NCI-H2227 (cell line): ENCODE measurements around the gene POPDC2.
A peak's percentile ranks its signal among the peaks of the same experiment; 100 is the strongest.
"Not testable (repeated sequence)": the region's sequence is repeated elsewhere in the genome, so short reads cannot be mapped to it uniquely, and the experiment has no call there.

Experiments
- DNase-seq: peaks from one replicate; lab custom pipeline; 2025; ENCODE audit not compliant: unreplicated experiment; lab: John Stamatoyannopoulos, UW

Gene POPDC2, protein sequence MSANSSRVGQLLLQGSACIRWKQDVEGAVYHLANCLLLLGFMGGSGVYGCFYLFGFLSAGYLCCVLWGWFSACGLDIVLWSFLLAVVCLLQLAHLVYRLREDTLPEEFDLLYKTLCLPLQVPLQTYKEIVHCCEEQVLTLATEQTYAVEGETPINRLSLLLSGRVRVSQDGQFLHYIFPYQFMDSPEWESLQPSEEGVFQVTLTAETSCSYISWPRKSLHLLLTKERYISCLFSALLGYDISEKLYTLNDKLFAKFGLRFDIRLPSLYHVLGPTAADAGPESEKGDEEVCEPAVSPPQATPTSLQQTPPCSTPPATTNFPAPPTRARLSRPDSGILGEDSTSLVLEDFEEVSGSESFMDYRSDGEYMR

DNA sequence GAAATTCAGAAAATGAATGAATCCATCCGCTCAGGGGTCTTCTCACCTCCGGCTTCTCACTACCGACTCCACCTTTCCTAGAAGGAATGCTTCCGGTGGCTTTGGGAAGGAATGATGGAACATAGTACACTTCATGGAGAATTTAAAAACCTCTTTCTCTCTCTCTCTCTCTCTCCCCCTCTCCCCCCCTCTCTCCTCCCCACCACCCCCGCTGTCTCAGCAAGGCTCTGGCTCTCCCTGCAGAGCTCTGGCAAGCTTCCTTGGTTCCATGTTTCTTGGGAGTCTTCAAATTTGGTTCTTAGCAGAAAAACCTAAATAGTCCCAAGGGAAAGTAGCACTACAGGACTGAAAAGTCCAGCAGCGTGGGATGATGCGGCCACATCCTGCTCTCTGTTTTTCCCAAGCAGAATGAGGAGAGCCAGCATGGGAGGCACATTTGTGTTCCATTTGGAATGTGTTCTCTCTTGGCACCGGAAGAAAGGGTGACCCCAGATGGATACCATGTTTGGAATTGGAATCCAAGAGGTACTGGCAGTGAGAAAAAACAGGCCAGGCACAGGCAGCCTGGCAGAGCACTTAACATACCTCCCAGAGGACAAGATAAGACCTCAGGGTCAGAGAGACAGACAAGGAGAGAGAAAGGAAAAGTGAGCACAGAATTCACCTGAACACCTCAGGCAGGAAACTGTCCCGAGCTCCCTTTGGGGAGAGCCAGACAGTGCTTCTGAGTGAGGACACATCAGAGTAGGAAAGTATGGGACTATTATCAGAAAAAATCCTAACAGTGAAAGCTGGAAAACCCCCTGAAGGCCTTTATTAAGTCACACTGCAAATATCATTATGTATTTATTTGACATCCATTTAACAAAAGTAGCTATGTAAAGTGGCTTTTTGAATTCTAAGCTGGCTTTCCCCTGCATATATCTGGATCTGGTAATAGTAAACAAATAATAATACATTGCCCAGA, at the start of gene POPDC2:
Gene POPDC2, minus strand, starts transcription at position 116 of the 967 bp plus-strand sequence. CDS start 166 bp downstream, outside the sequence.
- no peak for DNase-seq

DNA sequence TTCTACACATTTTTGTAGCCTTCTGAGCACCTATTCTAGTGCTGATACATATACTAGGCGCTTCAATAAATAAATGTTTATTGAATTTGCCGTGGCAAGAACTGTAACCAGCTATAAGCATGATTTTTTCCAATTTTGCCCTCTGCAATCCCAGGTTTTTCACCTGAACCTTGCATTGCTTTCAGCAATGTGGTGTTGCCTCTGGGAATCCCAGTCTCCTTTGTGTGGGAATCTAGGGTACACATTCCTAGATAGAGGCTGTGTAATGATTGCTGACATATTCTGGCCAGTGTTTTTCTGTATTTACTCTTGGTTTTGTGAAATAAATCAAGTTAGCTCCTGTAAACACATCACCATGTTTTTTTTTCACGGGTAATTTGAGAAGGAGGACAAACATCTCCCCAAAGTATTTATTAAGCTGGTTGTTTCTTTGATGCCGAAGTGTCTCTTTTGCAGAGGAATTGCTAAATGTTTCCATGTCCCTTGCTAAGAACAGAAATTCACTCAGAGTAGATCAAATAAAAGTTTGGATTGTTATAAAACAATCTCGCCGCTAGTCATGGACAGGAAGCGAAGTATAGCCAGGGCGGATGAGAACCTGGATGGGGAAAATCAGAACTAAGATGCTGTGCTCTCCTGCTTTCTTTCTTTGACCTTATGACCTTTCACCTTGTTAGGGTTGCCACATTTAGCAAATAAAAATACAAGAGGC, 43.6 kb upstream of the POPDC2 start:
- no peak for DNase-seq

DNA sequence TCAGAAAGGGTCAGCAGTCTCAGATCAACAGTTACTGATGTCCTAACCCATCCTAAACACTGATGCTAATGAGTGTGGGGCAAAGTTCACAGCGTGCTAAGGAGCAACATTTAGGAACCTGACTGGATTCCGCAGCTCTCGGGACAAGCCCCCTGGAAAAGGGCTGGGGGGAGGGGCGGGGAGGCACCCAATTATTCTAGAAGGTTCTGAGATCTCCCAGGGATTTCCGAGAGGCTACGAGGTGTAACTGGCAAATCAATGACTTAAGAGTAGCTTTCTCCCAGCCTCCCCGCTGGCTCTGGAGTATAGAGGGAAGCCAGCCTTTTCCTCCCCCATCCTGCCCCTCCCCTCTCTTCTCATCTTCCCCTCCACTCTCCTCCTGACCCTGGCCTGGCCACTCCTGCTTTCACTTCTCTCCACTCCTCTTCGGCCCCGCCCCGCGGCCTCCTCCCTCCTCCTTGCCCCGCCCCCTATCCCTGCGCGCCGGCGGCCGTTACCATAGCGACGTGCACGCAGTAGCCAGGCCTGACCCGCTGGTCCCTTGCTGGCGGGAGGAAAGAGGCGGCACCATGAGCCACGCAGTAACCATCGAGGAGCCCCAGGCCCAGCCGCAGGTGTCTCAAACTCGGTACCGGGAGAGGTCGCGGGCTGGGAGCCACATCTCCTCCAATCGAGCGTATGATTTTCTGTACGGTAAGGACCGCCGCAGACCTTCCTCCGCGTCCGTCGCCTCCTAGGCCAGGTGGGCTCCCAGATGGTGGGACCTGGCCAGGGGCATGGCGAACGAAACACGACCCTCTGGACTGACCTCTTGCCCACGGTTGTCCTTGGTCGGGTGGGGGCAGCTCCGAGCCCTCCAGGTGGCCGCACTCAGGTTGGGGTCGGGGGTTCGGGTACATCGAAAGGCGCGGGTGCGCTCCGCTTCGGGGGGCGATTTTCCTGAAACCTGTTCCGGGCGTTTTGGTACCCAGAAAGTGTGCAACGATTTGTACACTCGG, 42.4 kb upstream of the POPDC2 start, which contains the start of gene CFAP91:
Gene CFAP91, plus strand, starts transcription at position 493 of the 998 bp plus-strand sequence. Its CDS starts 77 bp downstream, at position 570.
- peak; percentile 94 for DNase-seq

DNA sequence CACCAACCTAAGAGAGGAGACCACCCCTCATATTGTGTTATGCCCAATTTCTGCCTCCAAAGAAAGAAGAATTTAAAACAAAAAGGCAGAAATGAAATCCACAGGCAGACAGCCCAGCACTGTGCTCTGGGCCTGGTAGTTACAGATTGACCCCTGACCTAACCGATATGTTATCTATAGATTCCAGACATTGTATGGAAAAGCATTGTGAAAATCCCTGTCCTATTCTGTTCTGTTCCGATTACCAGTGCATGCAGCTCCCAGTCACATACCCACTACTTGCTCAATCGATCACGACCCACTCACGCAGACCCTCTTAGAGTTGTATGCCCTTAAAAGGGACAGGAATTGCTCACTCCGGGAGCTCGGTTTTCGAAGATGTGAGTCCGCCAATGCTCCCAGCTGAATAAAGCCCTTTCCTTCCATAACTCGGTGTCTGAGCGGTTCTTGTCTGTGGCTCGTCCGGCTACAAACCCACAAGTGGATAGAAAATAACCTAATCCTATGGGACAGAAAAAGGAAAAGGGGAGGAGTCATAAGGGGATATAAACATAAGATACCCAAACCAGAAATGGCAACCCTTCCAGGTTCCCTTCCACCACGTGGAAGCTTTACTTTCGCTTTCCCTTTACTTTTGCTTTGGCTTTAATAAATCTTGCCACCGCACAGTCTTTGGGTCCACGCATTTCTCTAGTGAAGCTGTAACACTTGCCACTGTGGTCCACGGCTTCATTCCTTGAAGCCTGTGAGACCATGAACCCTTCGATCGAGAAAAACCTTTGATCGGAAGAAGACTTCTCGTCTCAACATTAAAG, 40.7 kb upstream of the POPDC2 start:
- DNase-seq, result no peak

DNA sequence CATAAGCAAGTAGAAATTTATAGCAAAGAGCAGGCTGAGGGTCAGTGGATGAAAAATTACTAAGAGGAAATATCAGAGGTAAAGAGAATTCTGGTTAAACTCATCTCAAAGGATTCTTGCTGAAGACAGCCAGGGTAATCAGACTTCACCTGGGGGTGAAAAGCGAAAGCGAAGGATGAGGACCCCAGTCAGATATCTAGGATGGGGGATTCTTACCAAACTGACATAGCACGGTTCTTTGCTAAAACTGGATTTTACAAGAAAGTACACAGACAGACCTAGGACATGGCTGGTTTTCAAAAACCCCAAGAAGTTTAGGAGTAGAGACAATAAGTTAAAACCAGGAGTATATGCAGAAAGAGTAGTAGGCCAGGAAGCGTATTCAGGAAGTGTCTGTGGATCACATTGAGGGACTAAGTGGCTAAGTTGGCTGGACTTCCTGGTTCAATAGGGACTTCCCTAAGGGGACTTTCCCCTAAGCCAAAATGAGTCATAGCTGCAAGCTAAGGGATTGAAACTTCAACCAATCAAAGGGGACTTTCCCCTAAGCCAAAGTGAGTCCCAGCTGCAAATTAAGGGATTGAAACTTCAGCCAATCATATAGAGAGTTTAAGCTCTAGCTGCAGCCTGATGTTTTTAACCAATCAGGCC, 40.0 kb upstream of the POPDC2 start:
- DNase-seq, result no peak

DNA sequence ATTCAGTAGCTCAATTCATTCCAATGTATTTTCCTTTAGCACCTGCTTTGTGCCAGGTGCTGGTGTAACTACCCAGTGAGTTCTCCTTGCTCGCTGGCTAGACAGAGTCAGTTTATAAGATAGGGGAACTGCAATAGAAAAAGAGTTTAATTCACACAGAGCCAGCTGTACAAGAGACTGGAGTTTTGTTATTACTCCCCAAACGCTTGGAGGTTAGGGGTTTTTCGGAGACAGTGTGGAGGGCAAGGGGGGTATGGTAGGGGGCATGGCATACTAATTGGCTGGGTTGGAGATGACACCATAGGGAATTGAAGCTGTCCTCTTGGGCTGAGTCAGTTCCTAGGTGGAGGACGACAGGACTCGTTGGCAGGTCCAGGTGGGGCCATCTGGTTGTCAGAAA, 37.0 kb upstream of the POPDC2 start:
- no peak for DNase-seq

DNA sequence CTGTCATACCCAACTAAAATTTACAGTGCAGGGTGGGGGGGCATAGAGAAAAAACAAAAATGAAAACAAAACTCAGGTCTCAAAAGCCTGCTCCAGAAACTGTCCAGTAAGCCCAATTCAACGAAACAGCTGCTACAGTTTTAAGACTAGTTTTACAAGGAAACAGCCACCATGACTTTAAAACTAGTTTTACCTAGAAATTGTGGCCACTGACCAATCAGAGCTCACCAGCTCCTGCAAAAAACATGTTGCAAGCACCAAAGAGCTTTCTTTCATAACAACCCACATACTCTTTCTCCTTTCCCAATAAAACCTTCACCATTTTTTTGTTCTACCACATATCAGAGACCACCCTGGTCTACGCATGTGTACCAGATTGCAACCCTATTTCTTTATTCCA, 35.1 kb upstream of the POPDC2 start:
- DNase-seq, result peak; percentile 0

DNA sequence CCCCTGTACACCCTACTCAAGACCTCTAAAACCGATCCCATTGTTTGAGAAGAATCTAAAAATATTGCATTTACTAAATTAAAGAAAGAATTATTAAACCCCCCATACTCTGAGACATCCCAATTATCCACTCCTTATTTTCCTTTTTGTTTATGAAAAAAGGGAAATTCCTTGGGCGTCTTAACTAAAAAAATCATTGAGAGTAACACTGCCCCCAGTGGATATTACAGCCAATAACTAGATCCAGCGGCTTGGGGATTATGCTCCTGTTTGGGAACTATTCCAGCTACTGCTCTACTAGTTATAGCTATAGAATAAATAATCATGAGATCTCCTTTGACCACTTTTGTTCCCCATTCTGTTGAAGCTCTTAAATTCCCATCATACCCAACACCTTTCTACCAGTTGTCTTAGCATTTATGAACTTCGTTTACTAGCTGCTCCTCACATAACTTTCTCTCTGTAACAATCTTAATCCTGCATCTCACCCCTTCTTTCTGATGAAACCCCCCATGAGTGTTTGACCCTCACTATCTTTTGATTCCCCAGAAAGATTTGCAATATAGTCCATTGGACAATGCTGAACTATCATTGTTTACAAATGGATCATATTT, 29.8 kb upstream of the POPDC2 start:
- peak; percentile 0 for DNase-seq

DNA sequence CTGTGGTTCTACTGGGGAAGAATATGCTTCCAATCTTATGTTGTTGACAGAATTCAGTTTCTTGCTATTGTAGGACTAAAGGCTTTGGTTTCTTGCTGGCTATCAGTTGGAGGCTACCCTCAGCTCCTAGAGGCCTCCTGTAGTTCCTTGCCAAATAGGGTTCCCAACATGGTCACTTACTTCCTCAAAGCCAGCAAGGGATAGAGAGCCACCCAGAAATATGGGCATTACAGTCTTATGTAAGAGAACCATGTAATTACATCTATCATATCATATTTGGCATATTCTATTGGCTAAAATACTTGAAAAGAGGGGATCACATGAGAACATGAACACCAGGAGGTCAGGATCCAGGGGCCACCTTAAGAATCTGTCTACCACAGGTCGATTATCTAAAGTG, 23.0 kb upstream of the POPDC2 start:
- no peak for DNase-seq

DNA sequence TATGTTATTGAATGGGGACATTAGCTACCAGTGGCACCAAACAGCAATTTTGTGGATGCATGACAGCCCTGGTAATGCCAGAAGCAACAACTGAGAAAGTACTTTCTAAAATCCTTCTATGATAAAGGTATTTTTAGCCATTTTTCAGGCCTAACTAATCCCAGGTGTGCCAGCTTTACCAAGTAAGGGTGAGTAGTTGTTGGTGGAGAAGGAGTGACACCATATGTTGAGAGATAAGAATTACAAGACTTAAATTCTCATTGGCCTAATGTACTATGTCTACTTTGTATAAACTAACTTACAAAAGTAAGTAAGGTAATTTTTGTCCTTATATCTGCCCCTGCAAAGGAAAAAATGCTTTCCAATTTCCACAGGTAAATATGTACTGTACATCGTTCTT, 20.9 kb upstream of the POPDC2 start:
- peak; percentile 13 for DNase-seq

DNA sequence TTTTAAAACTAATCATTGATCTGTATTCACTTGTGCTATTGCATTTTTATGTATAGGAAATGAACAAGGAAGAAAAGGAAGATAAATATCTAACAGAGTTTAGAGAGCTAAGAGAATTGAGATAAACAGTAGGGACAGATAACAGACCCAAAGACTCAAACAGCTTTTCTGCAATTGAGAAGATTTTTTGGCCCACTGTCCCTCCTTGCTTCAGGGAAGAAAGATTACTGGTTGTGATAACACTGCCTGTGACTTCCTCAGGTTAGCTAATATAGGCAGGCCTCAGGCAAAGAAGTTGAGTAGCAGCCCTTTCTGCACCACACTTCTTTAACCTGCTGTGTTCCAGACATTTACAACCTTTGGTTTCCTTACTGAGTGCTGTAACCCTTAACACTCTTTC, 19.5 kb upstream of the POPDC2 start:
- no peak for DNase-seq

DNA sequence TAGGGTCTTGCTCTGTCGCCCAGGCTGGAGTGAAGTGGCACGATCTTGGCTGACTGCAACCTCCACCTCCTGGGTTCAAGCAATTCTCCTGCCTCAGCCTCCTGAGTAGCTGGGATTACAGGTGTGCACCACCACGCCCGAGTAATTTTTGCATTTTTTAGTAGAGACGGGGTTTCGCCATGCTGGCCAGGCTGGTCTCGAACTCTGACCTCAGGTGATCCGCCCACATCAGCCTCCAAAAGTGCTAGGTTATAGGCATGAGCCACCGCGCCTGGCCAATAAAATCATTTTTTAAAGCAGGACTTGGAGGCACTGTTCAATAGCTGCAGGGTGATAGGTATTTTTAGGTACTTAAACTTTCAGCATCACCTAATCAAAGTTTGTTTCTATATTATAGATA, 17.8 kb upstream of the POPDC2 start:
- DNase-seq, result not testable (repeated sequence)

DNA sequence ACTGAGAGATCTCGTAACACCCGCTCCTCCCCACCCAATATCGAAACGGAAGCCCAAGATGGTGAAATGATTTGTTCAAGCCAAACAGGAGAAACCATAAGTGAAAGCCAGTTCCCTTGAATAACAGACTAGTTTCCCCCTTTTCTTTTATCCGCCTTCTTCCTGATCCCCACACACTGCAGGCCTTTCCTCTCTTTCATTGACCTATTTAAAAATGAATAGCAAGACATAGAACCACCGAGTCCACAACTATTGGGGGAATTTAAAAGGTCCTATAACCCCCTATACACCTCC, 17.2 kb upstream of the POPDC2 start:
- DNase-seq, result no peak

DNA sequence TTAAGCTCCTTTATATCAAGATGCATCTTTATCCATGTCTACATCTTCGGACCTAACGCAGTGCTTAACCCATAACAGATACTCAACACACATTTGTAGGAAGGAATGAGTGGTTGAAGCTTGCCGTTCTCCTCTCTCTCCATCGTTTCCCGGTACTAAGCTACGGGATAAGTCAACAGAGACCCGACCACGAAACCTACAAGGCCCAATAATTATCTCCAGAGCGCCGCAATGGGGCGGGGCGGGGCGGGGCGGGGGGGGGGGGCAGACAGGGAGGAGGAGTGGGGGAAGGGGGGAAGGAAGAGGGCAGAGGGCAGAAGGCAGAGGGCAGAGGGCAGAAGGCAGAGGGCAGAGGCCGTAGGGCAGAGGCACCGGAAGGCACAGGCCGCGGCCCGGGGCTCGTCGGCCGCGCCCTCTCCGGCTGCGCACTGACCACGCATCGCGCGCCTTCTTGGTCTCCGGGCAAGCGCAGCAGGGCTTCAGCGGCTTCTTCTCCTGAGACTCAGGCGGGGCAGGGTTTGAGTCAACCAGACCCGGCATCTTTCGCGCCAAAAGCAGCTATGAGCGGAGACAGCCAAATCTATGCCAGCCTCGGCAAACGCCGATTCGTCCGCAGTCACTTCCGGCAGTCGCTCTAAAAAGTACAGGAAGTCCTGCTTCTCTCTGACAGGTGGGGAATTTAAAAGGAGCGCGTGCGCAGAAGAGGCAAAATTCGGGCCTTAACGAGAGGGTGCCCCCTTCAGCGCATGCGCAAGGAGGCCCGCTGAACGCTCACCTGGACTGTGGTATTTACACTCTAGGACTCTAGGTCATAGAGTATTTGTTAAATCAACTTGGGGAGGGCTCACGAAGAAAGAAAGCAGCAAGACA, 16.6 kb upstream of the POPDC2 start, which contains the start of gene COX17:
Gene COX17, minus strand, starts transcription at position 636 of the 870 bp plus-strand sequence. Its CDS starts 96 bp downstream, at position 540.
- DNase-seq, result peak; percentile 96

DNA sequence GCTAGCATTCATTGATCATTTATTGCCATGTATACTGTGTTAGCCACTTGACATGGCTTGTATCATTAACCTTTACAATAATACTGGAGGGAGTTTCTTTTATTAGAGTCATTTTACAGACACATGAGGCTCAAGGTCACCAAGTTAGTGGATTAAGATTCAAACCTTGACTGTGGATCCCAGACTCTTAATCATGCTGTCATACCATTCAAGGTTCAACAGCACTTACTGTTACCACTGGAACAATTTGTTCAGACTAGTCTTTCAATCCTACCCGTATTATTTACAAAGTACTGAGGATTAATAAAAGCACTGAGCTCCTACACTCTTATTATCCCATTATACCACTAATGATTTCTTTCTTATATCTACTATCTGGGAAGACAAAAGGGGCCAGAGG, 15.6 kb upstream of the POPDC2 start:
- peak; percentile 14 for DNase-seq

DNA sequence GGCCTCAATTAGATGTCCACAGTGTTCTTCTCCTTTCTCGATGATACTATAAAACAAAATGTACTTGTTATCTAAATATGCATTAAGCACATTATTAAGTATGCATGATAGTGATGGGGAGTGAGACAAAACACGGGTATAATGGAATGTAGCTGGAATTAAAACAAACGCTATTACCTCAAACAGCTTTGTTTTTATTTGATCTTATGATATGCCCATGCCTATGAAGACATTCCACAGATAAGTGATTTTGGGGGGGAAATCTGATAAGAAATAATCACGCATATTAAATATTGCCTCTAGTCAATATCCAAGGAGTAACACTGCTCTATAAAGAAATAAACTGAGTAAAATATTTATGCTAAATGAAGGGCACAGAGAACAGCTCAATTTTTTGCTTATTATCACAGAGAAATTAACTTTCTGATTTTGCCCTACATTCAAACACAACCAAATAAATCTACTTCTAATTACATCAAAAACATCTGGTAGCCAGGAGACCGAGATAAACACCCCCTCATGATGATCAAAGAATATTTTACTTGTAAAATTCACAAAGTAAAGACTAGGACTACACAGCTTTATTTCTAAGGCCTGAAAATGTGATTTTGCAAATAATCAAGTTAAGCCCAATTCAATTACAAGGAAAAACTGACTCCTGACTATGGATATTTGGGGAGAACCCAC, 14.9 kb upstream of the POPDC2 start:
- DNase-seq, result no peak

DNA sequence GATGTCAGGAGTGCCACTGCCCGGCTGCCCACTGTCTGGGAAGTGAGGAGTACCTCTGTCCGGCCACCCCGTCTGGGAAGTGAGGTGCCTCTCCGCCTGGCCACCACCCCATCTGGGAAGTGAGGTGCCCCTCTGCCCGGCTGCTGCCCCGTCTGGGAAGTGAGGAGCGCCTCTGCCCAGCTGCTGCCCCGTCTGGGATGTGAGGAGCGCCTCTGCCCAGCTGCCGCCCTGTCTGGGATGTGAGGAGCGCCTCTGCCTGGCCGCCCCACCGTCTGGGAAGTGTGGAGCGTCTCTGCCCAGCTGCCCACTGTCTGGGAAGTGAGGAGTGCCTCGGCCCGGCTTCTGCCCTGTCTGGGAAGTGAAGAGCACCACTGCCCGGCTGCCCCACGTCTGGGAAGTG, 13.5 kb upstream of the POPDC2 start:
- DNase-seq, result no peak
